ENCODE measurements around the gene ERAS. TPM values are rescaled to one million over a fixed set of nuclear protein-coding genes. Genes with fewer than 3 reads are reported as not detected.

The ERAS gene
- total RNA-seq, 2 experiments from 2014 or later = 0.60 TPM; not detected in 1

DNA sequence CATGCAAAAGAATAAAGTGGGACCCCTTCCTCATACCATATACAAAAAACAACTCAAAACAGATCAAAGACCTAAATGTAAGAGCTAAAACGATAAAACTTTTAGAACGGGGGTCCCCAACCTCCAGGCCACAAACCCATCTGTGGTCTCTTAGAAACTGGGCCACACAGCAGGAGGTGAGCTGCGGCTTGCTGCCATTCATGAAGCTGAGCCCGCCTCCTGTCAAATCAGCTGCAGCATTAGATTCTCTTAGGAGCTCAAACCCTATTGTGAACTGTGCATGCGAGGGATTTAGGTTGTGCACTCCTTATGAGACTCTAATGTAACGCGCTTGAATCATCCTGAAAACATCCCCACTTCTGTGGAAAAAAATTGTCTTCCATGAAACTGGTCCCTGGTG, 46.9 kb upstream of the ERAS start:
- no peaks in the 10 kb centered on the region for H4K20me1 ChIP-seq (ENCODE audit: insufficient read depth, low read length)
- H3K4me3 ChIP-seq (ENCODE audit: low read depth, low read length, poor library complexity, severe bottlenecking) = no peak overlapping the region
- no peaks in the 10 kb centered on the region for H3K9me2 ChIP-seq (ENCODE audit: insufficient read depth, low read length)
- no peaks in the 10 kb centered on the region for H3K36me3 ChIP-seq (ENCODE audit: insufficient read depth, low read length)
- ChIA-PET POLR2A (no interaction called here), CTCF (ENCODE audit: unreplicated experiment) (no interaction called here)
- intact Hi-C loops (cut with micrococcal nuclease; ENCODE audit: unreplicated experiment) = no loop called here
- no peak overlapping the region for H3K27ac ChIP-seq (ENCODE audit: low read depth, low read length, poor library complexity, severe bottlenecking)
- no peak overlapping the region for H2AFZ ChIP-seq (ENCODE audit: low read length)
- no TSS peak for BruUV-seq (replicated peaks)
- H3K4me1 ChIP-seq (ENCODE audit: insufficient read depth, low read length, poor library complexity, severe bottlenecking) = no peaks in the 10 kb centered on the region
- TF ChIP-seq EZH2phosphoT487 (IDR thresholded peaks at IDR 0.05; ENCODE audit: borderline replicate concordance, low read depth, low read length) = no peak
- TF ChIP-seq, protein P1, sequence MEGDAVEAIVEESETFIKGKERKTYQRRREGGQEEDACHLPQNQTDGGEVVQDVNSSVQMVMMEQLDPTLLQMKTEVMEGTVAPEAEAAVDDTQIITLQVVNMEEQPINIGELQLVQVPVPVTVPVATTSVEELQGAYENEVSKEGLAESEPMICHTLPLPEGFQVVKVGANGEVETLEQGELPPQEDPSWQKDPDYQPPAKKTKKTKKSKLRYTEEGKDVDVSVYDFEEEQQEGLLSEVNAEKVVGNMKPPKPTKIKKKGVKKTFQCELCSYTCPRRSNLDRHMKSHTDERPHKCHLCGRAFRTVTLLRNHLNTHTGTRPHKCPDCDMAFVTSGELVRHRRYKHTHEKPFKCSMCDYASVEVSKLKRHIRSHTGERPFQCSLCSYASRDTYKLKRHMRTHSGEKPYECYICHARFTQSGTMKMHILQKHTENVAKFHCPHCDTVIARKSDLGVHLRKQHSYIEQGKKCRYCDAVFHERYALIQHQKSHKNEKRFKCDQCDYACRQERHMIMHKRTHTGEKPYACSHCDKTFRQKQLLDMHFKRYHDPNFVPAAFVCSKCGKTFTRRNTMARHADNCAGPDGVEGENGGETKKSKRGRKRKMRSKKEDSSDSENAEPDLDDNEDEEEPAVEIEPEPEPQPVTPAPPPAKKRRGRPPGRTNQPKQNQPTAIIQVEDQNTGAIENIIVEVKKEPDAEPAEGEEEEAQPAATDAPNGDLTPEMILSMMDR (conservative IDR thresholded peaks at IDR 0.05; ENCODE audit: low read length) = no peak
- H3K9me3 ChIP-seq (ENCODE audit: low read length) = no peaks in the 10 kb centered on the region
- H3K4me2 ChIP-seq (ENCODE audit: low read length) = no peak overlapping the region
- DNase-seq (ENCODE audit: low spot score) = no peak
- H3K79me2 ChIP-seq (ENCODE audit: insufficient read depth, low read depth, low read length) = no peaks in the 10 kb centered on the region

DNA sequence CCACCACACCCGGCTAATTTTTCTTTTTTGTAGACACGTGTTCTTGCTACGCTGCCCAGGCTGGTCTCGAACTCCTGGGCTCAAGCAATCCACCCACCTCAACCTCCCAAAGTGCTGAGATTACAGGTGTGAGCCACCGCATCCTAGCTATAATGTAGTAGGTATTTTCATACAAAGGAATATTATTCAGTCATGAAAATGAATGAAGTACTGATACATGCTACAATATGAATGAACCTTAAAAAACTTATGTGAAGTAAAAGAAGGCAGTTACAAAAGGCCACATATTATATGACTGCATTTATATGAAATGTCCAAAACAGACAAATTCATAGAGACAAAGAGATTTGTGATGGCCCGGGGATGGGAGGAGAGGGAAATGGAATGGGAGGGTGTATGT, 44.6 kb upstream of the ERAS start:
- Histone ChIP-seq H4K20me1 (ENCODE audit: insufficient read depth, low read length) (no peaks in the 10 kb centered on the region), H3K9me2 (ENCODE audit: insufficient read depth, low read length) (no peaks in the 10 kb centered on the region), H3K9me3 (ENCODE audit: low read length) (no peaks in the 10 kb centered on the region), H3K4me3 (ENCODE audit: low read depth, low read length, poor library complexity, severe bottlenecking) (no peak overlapping the region), H3K36me3 (ENCODE audit: insufficient read depth, low read length) (no peaks in the 10 kb centered on the region), H3K4me1 (ENCODE audit: insufficient read depth, low read length, poor library complexity, severe bottlenecking) (no peaks in the 10 kb centered on the region), H3K27ac (ENCODE audit: low read depth, low read length, poor library complexity, severe bottlenecking) (no peak overlapping the region), H2AFZ (ENCODE audit: low read length) (no peak overlapping the region), H3K79me2 (ENCODE audit: insufficient read depth, low read depth, low read length) (no peaks in the 10 kb centered on the region), H3K4me2 (ENCODE audit: low read length) (no peak overlapping the region)
- CTCF ChIA-PET (ENCODE audit: unreplicated experiment) = no interaction called here
- DNase-seq (ENCODE audit: low spot score) = no peak
- intact Hi-C loops (cut with micrococcal nuclease; ENCODE audit: unreplicated experiment) = no loop called here
- POLR2A ChIA-PET = interaction anchor here (0.6 kb wide), 1 partner anchor 105 kb away, joined by 3 read pairs; no protein-coding TSS in a partner anchor
- TF ChIP-seq, protein P1 (conservative IDR thresholded peaks at IDR 0.05; ENCODE audit: low read length) = no peak
- no peak for TF ChIP-seq EZH2phosphoT487 (IDR thresholded peaks at IDR 0.05; ENCODE audit: borderline replicate concordance, low read depth, low read length)
- no TSS peak for BruUV-seq (replicated peaks)

DNA sequence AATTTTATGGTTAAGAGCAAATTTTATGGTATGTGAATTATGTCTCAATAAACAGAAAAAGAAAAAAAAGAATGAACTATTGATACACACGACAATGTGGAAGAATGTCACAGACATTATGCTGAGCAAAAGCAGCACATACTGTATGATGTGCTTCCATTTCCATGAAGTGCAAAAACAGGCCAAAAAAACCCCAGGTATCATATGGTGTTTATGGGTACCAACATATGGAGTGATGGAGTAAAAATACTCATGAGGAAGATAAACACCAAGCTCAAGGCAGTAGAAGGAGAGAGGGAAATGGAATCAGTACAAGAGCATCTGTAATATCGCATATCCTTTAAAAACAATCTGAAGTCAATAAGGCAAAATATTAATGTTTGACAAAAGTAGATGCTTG, 44.1 kb upstream of the ERAS start:
- no peak overlapping the region for H3K4me3 ChIP-seq (ENCODE audit: low read depth, low read length, poor library complexity, severe bottlenecking)
- no peak overlapping the region for H3K27ac ChIP-seq (ENCODE audit: low read depth, low read length, poor library complexity, severe bottlenecking)
- TF ChIP-seq EZH2phosphoT487 (IDR thresholded peaks at IDR 0.05; ENCODE audit: borderline replicate concordance, low read depth, low read length) = no peak
- TF ChIP-seq, protein P1 (conservative IDR thresholded peaks at IDR 0.05; ENCODE audit: low read length) = no peak
- no peaks in the 10 kb centered on the region for H3K9me2 ChIP-seq (ENCODE audit: insufficient read depth, low read length)
- ChIA-PET CTCF (ENCODE audit: unreplicated experiment) (no interaction called here), POLR2A (no interaction called here)
- no peaks in the 10 kb centered on the region for H3K4me1 ChIP-seq (ENCODE audit: insufficient read depth, low read length, poor library complexity, severe bottlenecking)
- intact Hi-C loops (cut with micrococcal nuclease; ENCODE audit: unreplicated experiment) = no loop called here
- no peak for DNase-seq (ENCODE audit: low spot score)
- no peak overlapping the region for H3K4me2 ChIP-seq (ENCODE audit: low read length)
- no TSS peak for BruUV-seq (replicated peaks)
- H3K79me2 ChIP-seq (ENCODE audit: insufficient read depth, low read depth, low read length) = no peaks in the 10 kb centered on the region
- H2AFZ ChIP-seq (ENCODE audit: low read length) = no peak overlapping the region
- H3K9me3 ChIP-seq (ENCODE audit: low read length) = no peaks in the 10 kb centered on the region
- no peaks in the 10 kb centered on the region for H4K20me1 ChIP-seq (ENCODE audit: insufficient read depth, low read length)
- no peaks in the 10 kb centered on the region for H3K36me3 ChIP-seq (ENCODE audit: insufficient read depth, low read length)
